Stimulated activated CD8-positive, alpha-beta memory T cell treated with anti-CD3 and anti-CD28 coated beads, Interleukin-12 subunit alpha, Interleukin-12 subunit beta, amount 100 ng/mL, for 4 hours (primary cell): Measurements from ENCODE around the gene EPB41L4A.

Source experiments
- DNase-seq: peaks from one replicate; pipeline ENCODE4 v3.0.0-alpha.2; 2020; ENCODE audit warnings: low read depth

Gene EPB41L4A

GRCh38 chr5:112310746-112311145 lies 108.3 kb downstream of the EPB41L4A start:
- no peak for DNase-seq

- DNase-seq, result no peak
These were observed 110.5 kb downstream of the EPB41L4A start for GRCh38 chr5:112308608-112309007.

GRCh38 chr5:112306956-112307355 lies 112.1 kb downstream of the EPB41L4A start:
- no peak for DNase-seq

- no peak for DNase-seq
These were observed 114.3 kb downstream of the EPB41L4A start for GRCh38 chr5:112304743-112305142.

- no peak for DNase-seq
These were observed 115.4 kb downstream of the EPB41L4A start for GRCh38 chr5:112303685-112304084.

GRCh38 chr5:112294126-112294525 lies 125.0 kb downstream of the EPB41L4A start:
- no peak for DNase-seq

- no peak for DNase-seq
These were observed 125.5 kb downstream of the EPB41L4A start for GRCh38 chr5:112293587-112293986.

GRCh38 chr5:112290691-112291090 lies 128.4 kb downstream of the EPB41L4A start:
- no peak for DNase-seq

GRCh38 chr5:112289465-112289864 lies 129.6 kb downstream of the EPB41L4A start:
- no peak for DNase-seq

- DNase-seq, result no peak
These were observed 134.8 kb downstream of the EPB41L4A start for GRCh38 chr5:112283943-112284929.

GRCh38 chr5:112283034-112283582 lies 136.0 kb downstream of the EPB41L4A start:
- DNase-seq, result no peak

GRCh38 chr5:112279082-112279481 lies 140.0 kb downstream of the EPB41L4A start:
- DNase-seq, result no peak

- DNase-seq, result no peak
These were observed 142.1 kb downstream of the EPB41L4A start for GRCh38 chr5:112276991-112277390.

GRCh38 chr5:112275671-112276070 lies 143.4 kb downstream of the EPB41L4A start:
- no peak for DNase-seq

GRCh38 chr5:112270299-112271293 lies 148.5 kb downstream of the EPB41L4A start:
- no peak for DNase-seq

- no peak for DNase-seq
These were observed 151.8 kb downstream of the EPB41L4A start for GRCh38 chr5:112267231-112267630.

- no peak for DNase-seq
These were observed 154.4 kb downstream of the EPB41L4A start for GRCh38 chr5:112264666-112265065.

GRCh38 chr5:112264151-112264550 lies 154.9 kb downstream of the EPB41L4A start:
- DNase-seq, result no peak

GRCh38 chr5:112263469-112263868 lies 155.6 kb downstream of the EPB41L4A start:
- no peak for DNase-seq

- no peak for DNase-seq
These were observed 160.5 kb downstream of the EPB41L4A start for GRCh38 chr5:112258571-112258970.

GRCh38 chr5:112257976-112258375 lies 161.1 kb downstream of the EPB41L4A start:
- DNase-seq, result no peak

- DNase-seq, result no peak
These were observed 162.1 kb downstream of the EPB41L4A start for GRCh38 chr5:112257005-112257404.
